CD4-positive, alpha-beta T cell treated with Interleukin-17A for 1 hour (primary cell): ENCODE measurements around the gene DNAJC15.

Experiments used
- DNase-seq: peaks from one replicate; pipeline ENCODE4 v3.0.0-alpha.2; 2020

DNAJC15 gene

GRCh38 chr13:43129511-43130110, 106.2 kb downstream of the DNAJC15 start:
- no peak for DNase-seq

DNA sequence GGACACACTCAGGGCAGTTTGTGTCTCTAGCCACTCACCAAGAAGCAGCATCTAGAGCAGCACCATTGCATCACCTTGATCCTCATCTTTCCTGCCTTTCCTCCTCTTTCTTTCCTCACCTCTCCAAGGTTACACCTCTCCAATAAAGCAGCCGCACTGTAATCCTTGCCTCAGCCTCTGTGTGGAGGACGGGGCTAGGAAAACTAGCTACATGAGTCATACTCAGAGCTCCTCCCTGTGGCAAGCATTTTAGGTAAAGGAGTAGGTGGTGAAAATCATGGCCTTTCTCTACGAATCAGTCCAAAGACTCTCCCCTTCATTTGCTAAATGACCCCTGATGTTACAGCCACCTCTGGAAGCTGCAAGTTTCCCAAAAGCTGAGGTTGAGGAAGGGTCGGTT, 108.9 kb downstream of the DNAJC15 start:
- no peak for DNase-seq

DNA sequence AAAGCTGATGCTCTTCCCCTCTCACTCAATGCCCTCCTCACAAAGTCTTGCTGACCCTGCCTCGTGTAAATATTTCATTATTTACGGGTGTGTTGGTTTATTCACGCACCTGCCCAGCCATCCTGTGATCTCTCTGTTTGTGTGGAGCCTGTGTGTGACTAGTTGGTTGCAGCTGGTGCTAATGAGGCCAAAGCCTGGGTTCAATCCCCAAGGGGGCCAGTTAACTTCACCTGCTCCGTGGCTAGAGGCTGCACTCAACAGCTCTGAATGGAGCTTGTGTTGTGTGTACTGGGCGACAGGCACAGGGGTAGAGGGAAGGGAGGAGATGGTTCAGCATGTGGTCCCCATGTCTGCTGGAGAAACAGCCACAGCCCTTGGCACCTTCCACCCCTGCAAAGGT, 109.5 kb downstream of the DNAJC15 start:
- DNase-seq, result no peak

- no peak for DNase-seq
Observed at GRCh38 chr13:43133792-43134191, 110.4 kb downstream of the DNAJC15 start.

GRCh38 chr13:43134868-43135267, 111.5 kb downstream of the DNAJC15 start:
- no peak for DNase-seq

DNA sequence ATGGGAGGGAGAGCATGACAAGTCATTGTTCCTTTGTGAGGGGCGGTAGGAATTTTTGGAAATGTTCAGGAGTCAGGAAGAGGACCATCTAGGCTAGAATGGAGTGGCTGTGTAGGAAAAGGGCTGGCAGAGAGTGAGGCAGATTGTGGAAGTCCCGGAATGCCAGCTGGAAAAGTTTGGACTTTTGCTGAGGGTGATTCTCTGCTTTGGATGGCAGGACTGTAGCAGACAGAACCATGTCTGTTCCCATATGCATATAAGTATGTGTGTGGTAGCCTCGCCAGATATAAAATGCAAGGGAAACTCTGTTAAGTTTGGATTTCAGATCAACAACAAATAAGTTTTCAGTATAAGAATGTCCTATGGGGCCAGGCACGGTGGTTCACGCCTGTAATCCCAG, 112.1 kb downstream of the DNAJC15 start:
- no peak for DNase-seq

DNA sequence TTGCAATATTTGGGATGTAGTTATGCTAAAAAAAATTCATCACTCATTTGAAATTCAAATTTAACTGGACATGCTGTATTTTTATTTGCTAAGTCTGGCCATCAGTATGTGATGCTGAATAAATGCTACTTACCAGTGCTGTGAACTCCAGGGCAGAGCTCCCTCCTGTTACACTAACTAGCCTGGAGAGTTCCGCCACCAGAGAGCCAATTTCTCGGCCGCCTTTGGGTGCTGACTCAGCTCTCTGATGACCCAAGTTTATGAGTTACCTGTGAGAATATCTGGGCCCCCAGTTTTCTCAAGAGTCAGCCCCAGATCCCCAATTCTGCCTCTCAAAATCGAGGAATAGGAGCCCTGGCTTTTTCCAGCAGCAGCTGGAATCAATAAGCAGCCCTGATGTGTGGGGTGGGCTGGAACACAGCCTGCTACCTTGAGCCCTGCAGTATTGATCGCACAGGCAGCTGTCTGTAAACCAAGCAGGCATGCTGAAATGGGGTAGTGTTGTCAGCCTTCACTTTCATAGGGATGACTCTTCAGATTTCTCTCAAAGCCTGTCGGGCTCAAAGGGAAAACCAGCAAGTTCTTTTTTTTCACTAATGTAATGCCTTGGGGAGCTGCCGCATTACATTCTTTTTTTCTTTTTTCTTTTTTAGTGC, 113.7 kb downstream of the DNAJC15 start:
- no peak for DNase-seq

DNA sequence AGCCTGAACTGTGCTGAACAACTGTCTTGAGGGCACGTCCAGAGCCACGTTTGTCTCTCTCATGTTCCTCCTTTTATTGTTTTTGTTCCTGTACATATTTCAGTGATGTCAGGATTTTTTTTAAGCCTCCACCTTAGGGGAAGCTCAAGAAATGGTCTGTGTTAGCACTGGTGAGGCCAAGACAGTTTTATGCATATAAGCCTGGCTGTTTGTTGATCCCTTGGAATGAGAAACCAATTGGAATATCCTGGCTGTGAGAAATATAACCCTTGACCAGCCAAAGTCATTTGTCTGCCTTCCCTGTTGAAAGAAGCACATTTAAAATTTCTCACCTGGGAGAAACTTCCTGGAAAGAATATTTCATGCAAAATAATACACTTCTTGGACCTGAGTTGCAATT, 115.8 kb downstream of the DNAJC15 start:
- DNase-seq, result no peak

DNA sequence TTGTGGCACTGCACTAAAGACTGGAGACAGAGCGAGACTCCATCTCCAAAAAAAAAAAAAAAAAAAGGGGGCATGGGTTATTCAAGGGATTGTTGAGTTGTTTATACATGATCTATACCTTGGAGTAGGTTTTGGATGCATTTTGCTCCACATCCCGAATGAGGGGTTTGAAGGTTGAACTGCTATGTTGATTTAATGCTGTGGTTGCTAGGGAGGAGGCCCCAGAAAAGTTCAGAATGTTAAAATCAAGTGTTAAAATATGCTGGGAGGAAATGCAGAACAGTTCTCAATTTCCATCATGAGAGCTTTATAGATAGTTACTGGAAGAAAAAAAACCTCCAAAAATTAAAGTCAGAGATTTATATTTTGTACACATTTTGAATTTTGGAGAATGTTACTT, 116.5 kb downstream of the DNAJC15 start:
- DNase-seq, result no peak

GRCh38 chr13:43140985-43141384, 117.6 kb downstream of the DNAJC15 start:
- DNase-seq, result no peak

GRCh38 chr13:43141685-43142084, 118.3 kb downstream of the DNAJC15 start:
- no peak for DNase-seq

- no peak for DNase-seq
Observed at GRCh38 chr13:43143591-43143990, 120.2 kb downstream of the DNAJC15 start.

DNA sequence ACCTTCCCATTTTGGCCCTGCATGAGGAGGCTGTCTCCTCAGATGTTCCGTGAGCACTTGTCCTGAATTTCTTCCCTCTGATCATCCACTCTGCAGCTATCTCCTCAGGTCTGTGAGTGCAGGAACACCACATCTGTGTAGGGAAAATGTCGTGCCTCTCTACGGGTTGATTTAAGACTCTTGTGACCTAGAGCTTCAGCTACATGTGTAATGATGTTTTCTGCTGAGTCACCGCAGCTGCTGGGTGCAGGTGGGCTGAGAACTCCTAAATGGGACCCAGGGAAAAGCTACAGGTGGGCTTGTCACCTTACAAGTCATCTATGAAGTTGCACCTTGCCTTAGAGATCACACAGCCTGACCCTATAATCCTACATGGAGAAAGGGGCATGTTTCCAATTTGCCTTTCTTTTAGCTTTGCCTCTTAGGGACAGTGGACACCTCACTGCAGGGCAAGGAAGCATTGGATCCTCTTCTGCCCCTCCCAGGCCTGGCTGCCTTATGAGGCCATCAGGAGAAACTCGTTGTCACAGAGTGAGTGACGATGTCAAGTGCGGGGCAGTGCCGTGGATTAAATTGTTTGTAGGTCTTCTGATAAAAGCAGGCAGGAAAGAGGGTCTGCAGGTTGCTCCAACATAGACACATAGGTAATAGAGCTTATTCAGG, 122.3 kb downstream of the DNAJC15 start:
- DNase-seq, result no peak

GRCh38 chr13:43146400-43146799, 123.0 kb downstream of the DNAJC15 start:
- DNase-seq, result no peak

- no peak for DNase-seq
Observed at GRCh38 chr13:43150369-43151207, 127.2 kb downstream of the DNAJC15 start.

DNA sequence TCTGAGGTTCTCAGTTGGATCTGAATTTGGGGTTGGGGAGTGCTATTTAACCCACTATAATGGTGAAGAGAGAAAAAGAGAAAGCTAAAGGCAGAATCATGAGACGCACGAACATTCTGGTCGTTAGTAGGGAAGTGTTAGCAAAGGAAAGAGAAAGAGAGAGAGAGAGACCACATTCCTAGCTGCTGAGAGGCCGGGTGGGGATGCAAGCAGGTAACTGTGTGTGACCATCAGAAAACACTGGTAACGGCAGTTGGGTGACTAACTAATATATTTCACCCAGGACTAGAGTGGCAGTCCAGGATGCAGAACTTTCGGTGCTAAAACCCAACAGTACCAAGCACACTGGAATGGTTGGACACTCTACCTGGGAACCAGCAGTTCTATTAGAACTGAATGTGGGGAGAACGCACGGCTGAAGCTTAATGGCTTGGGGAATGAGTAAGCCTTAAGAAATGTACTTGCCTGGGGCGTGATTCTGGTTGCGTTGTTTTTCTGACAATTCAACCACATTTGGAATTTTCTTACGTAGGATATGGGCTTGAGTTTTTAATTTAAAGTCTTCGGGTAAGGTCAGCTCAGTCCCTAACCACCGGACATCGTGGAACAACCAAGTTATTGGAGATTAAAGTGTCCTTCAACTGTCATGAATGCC, 130.2 kb downstream of the DNAJC15 start:
- DNase-seq, result no peak

DNA sequence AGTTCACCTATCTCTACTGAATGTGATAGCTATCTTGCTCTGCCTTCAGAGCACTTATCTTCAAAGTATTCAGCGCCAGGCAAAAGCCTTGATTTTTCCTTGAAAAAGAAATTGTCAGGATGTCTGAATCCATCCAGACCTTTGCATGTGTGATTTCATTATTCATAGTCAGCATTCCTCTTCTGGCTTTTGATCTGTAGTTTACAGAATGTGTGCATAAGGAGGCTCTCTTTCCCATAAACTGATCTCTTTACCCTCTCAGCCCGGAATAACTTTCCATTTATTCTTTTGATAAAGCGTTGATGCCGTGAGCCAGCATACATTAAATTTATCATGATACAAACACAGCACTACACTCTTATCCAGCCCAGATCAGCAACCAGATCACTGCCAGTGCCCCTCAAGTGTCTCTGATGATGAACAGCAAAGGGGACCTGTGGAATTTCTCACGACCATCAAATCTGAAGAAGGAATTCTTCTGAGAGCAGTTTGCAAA, 130.8 kb downstream of the DNAJC15 start:
- DNase-seq, result no peak

DNA sequence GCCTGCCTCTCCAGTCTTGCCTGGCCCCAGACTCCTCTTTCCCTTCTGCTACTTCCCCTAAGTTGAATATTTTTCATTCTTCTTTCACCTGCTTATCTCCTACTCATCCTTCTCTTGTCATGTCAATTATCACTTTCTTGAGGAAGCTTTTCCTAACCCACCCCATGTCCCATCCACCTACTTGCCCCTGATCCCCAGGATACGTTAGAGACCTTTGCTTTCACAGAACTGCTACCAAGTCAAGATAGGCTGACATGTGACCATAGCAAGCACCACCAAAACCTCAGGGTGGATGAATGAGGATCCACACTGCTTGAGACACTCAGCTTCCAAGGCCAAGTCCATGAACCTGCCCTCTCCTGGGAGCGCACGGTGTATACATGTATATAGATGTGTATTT, 131.5 kb downstream of the DNAJC15 start:
- no peak for DNase-seq

GRCh38 chr13:43156916-43157315, 133.5 kb downstream of the DNAJC15 start:
- no peak for DNase-seq

DNA sequence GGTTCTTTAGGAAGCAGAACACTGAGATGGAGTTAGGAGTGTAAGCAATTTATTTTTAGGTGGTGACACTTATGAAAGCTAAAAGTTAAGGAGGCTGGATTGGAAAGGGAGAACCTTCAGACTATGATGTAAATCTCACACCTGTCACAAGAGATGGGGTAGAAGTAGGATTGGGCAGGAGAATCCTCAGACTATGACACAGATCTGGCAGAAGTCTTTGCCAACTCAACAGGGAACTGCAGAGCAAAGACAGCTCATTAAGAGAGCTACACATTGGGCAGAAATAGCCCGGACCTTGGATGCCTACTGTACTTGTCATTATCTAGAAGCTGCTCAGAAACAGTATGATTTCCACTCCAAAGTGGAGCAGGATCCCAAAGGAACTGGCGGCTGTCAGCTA, 134.4 kb downstream of the DNAJC15 start:
- no peak for DNase-seq

GRCh38 chr13:43158516-43158915, 135.1 kb downstream of the DNAJC15 start:
- DNase-seq, result no peak

DNA sequence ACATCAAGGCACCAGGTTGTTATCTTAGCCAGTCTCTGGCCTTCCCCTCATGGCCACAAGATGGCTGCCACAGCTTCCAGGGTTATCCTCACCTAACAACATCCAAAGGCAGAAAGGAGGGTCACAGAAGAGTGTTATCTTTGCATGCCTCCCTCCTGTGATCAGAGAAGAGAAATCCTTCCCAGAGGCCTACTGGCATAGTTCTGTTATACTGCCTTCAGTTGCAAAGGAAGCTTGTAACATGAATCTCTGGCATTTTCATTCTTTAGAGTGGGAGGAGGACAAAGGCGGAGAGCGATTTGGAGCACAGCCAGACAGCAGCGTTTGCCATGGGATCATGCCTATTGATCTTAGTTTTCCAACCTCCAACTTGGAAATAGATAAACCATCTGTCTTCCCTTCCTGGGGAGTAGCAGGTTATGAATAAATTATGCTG, 135.7 kb downstream of the DNAJC15 start:
- DNase-seq, result no peak
